SK-N-SH (cell line): Measurements from ENCODE around the gene UNKL. TPM values are rescaled to one million over a fixed set of nuclear protein-coding genes. Genes with fewer than 3 reads are reported as not detected.

ENCODE experiments used
- CTCF ChIA-PET: fragments of 300-600, 350-600 bp; formaldehyde crosslinking; extraction: SDS; loops from one replicate; lab custom pipeline; 2021; lab: Yijun Ruan, JAX
- POLR2A ChIA-PET: fragments of 350-600 bp; sonication (Branson Sonifier 250); formaldehyde crosslinking; extraction: SDS; loops from one replicate; lab custom pipeline; 2020; ENCODE audit warnings: antibody characterized with exemption, inconsistent platforms; lab: Yijun Ruan, JAX
- DNase-seq: peaks from one replicate; pipeline ENCODE4 v3.0.0; 2012
- H2AFZ ChIP-seq: fragments of 200-600 bp; sonication (generic); 2 replicates; pipeline ENCODE4 v1.8.1; 2016; ENCODE audit warnings: antibody characterized with exemption, mild to moderate bottlenecking, low read depth
- H3F3A ChIP-seq: fragments of 200-600 bp; sonication (generic); replicated peaks from 2 replicates; pipeline ENCODE3; 2016; ENCODE audit warnings: antibody characterized with exemption, mild to moderate bottlenecking; ENCODE audit not compliant: insufficient read depth
- H3K27ac ChIP-seq, 2 experiments: fragments of 200-500 bp in 1 of 2; fragments of 200-600 bp in 1 of 2; sonication (Bioruptor generic) in 1 of 2; sonication (generic), shearing (Covaris generic) in 1 of 2; 2 replicates each; pipeline versions ENCODE4 v1.5.1 to v1.6.1; 2014 to 2016; ENCODE audit warnings: low read depth in 2 of 2, inconsistent platforms in 1 of 2, low read length in 1 of 2, mild to moderate bottlenecking in 1 of 2, mixed read lengths in 1 of 2
- H3K27me3 ChIP-seq: fragments of 200-600 bp; sonication (generic), shearing (Covaris generic); 2 replicates; pipeline ENCODE4 v1.6.1; 2016; ENCODE audit warnings: mixed run types; ENCODE audit not compliant: insufficient read depth
- H3K36me3 ChIP-seq, 2 experiments: fragments of 200-500 bp in 1 of 2; fragments of 200-600 bp in 1 of 2; sonication (Bioruptor generic) in 1 of 2; sonication (generic) in 1 of 2; replicated peaks in 1 of 2; 2 replicates each; pipeline versions ENCODE3 to v1.5.1; 2014 to 2016; ENCODE audit warnings: low read length in 1 of 2, mild to moderate bottlenecking in 1 of 2; ENCODE audit not compliant: insufficient read depth in 2 of 2, control insufficient read depth in 1 of 2
- H3K4me1 ChIP-seq, 2 experiments: fragments of 200-500 bp in 1 of 2; fragments of 200-600 bp in 1 of 2; sonication (Bioruptor generic) in 1 of 2; sonication (generic), shearing (Covaris generic) in 1 of 2; 2 replicates each; pipeline versions ENCODE4 v1.5.1 to v1.6.1; 2014 to 2016; ENCODE audit warnings: low read depth in 1 of 2, low read length in 1 of 2, mixed run types in 1 of 2; ENCODE audit not compliant: insufficient read depth in 2 of 2, control insufficient read depth in 1 of 2
- H3K4me2 ChIP-seq: fragments of 200-600 bp; sonication (generic), shearing (Covaris generic); 2 replicates; pipeline ENCODE4 v1.6.1; 2017; ENCODE audit warnings: mixed run types
- H3K4me3 ChIP-seq, 2 experiments: fragments of 200-500 bp in 1 of 2; fragments of 200-600 bp in 1 of 2; sonication (Bioruptor generic) in 1 of 2; sonication (generic), shearing (Covaris generic) in 1 of 2; 2 replicates each; pipeline versions ENCODE4 v1.5.1 to v1.8.1; 2014 to 2016; ENCODE audit warnings: low read depth in 2 of 2, inconsistent platforms in 1 of 2, low read length in 1 of 2, mild to moderate bottlenecking in 1 of 2, mixed read lengths in 1 of 2, moderate library complexity in 1 of 2
- H3K79me2 ChIP-seq: fragments of 200-600 bp; sonication (generic); 2 replicates; pipeline ENCODE4 v1.8.1; 2017; ENCODE audit warnings: mild to moderate bottlenecking; ENCODE audit not compliant: insufficient read depth
- H3K9ac ChIP-seq: fragments of 200-600 bp; sonication (generic); 2 replicates; pipeline ENCODE4 v1.6.1; 2017; ENCODE audit warnings: mixed run types
- H3K9me2 ChIP-seq: fragments of 200-600 bp; sonication (generic); 2 replicates; pipeline ENCODE4 v1.6.1; 2017; ENCODE audit warnings: mixed run types
- H3K9me3 ChIP-seq: fragments of 200-600 bp; sonication (generic); 2 replicates; pipeline ENCODE4 v1.6.1; 2017; ENCODE audit warnings: mixed run types, mild to moderate bottlenecking, moderate library complexity
- H4K20me1 ChIP-seq: fragments of 200-600 bp; sonication (generic); 2 replicates; pipeline ENCODE4 v1.6.1; 2017; ENCODE audit warnings: mild to moderate bottlenecking, mixed run types; ENCODE audit not compliant: insufficient read depth
- ELF1 ChIP-seq: IDR thresholded peaks from 2 replicates; pipeline ENCODE4 v1.4.0; 2012
- EP300 ChIP-seq, 2 experiments: IDR thresholded peaks; 2 replicates each; pipeline versions ENCODE4 v1.4.0 to v1.6.1; 2012; ENCODE audit warnings: borderline replicate concordance in 1 of 2, low read depth in 1 of 2, low read length in 1 of 2
- FOXJ3 ChIP-seq: sonication (generic); formaldehyde crosslinking; IDR thresholded peaks from 2 replicates; pipeline ENCODE4 v1.5.1; 2020; ENCODE audit warnings: mild to moderate bottlenecking, missing genetic modification reagents
- FOXM1 ChIP-seq: IDR thresholded peaks from 2 replicates; pipeline ENCODE4 v1.4.0; 2012; ENCODE audit warnings: low read depth, mild to moderate bottlenecking
- GATA2 ChIP-seq: sonication (generic); formaldehyde crosslinking; IDR thresholded peaks from 2 replicates; pipeline ENCODE4 v1.5.0; 2020; ENCODE audit warnings: mild to moderate bottlenecking, missing genetic modification reagents
- JUND ChIP-seq: IDR thresholded peaks from 2 replicates; pipeline ENCODE4 v1.4.0; 2012
- MAX ChIP-seq: IDR thresholded peaks from 2 replicates; pipeline ENCODE4 v1.4.0; 2012; ENCODE audit warnings: low read depth
- MEF2A ChIP-seq: IDR thresholded peaks from 2 replicates; pipeline ENCODE4 v1.4.0; 2012; ENCODE audit warnings: low read depth, borderline replicate concordance
- NFIC ChIP-seq: IDR thresholded peaks from 2 replicates; pipeline ENCODE4 v1.4.0; 2012; ENCODE audit warnings: borderline replicate concordance
- NRF1 ChIP-seq: IDR thresholded peaks from 2 replicates; pipeline ENCODE4 v1.6.1; 2012; ENCODE audit warnings: low read depth, mild to moderate bottlenecking, low read length
- POLR2AphosphoS5 ChIP-seq: IDR thresholded peaks from 2 replicates; pipeline ENCODE4 v1.6.1; 2012; ENCODE audit warnings: low read depth, low read length
- RFX5 ChIP-seq: IDR thresholded peaks from 2 replicates; pipeline ENCODE4 v1.6.1; 2012; ENCODE audit warnings: mild to moderate bottlenecking, improper control_type of control experiment, low read length
- RXRA ChIP-seq: IDR thresholded peaks from 2 replicates; pipeline ENCODE4 v1.4.0; 2012; ENCODE audit warnings: low read depth, mild to moderate bottlenecking, borderline replicate concordance
- SMC3 ChIP-seq: IDR thresholded peaks from 2 replicates; pipeline ENCODE4 v1.6.1; 2012; ENCODE audit warnings: low read depth, low read length, improper control_type of control experiment
- TEAD4 ChIP-seq: IDR thresholded peaks from 2 replicates; pipeline ENCODE4 v1.4.0; 2012; ENCODE audit warnings: mild to moderate bottlenecking, borderline replicate concordance; ENCODE audit not compliant: insufficient read depth
- USF1 ChIP-seq: IDR thresholded peaks from 2 replicates; pipeline ENCODE4 v1.4.0; 2012; ENCODE audit warnings: low read depth, borderline replicate concordance
- YY1 ChIP-seq: IDR thresholded peaks from 2 replicates; pipeline ENCODE4 v1.4.0; 2012; ENCODE audit warnings: low read depth, mild to moderate bottlenecking
- ZBTB33 ChIP-seq: IDR thresholded peaks from 2 replicates; pipeline ENCODE4 v1.4.0; 2012; ENCODE audit warnings: low read depth, borderline replicate concordance
- WGBS: methylation state at CpG from one replicate; pipeline ENCODE4 v1.1.6; 2017; ENCODE audit warnings: low lambda C conversion rate; 5-methylcytosine and 5-hydroxymethylcytosine counted together
- polyA plus RNA-seq, 3 experiments: library from polyadenylated mRNA; depleted of rRNA; stranded (reverse); fragments of >200 nt; gene quantifications; 2 replicates each; pipeline ENCODE4 v1.2.3, GENCODE V29; 2012

Gene UNKL
- polyA plus RNA-seq, 1 of the 3 experiments (the other 2 are of a cell fraction): 16.4 TPM

- TF ChIP-seq USF1 (no peak), FOXM1 (no peak), RFX5 (no peak), MAX (no peak), MEF2A (no peak), ZBTB33 (no peak), EP300 (IDR thresholded peaks at IDR 0.05; ENCODE audit: borderline replicate concordance in 1 of 2, low read depth in 1 of 2, low read length in 1 of 2) (no peak), FOXJ3 (no peak), NFIC (no peak), JUND (no peak), GATA2 (no peak), ELF1 (no peak), YY1 (no peak), SMC3 (no peak), RXRA (no peak), POLR2AphosphoS5 (no peak), TEAD4 (no peak), NRF1 (no peak)
- TF ChIP-seq, all 33 proteins: peak for 0
- 87% methylated on average over 32 of the region's 63 CpGs for WGBS
- no peaks in the 10 kb centered on the region for H3K79me2 ChIP-seq
- no peak overlapping the region for H3K4me2 ChIP-seq
- H3K27me3 ChIP-seq: no peaks in the 10 kb centered on the region
- no peak overlapping the region for H2AFZ ChIP-seq
- no peaks in the 10 kb centered on the region for H3F3A ChIP-seq
- no peaks in the 10 kb centered on the region for H3K36me3 ChIP-seq
- H3K4me3 ChIP-seq: no peak overlapping the region
- no peaks in the 10 kb centered on the region for H4K20me1 ChIP-seq
- ChIA-PET CTCF (interaction anchor here (0.7 to 1.0 kb wide), 2 partner anchors 11 to 60 kb away, joined by 3 read pairs; no protein-coding TSS in a partner anchor), POLR2A (interaction anchor here (1.5 kb wide), 1 partner anchor 12 kb away, joined by 7 read pairs; the partner anchor contains the start of gene UQCC4)
- H3K4me1 ChIP-seq: peaks cover 0 to 13% of the 10 kb centered on the region in 2 experiments; a peak in 1 of 4 replicates
- H3K27ac ChIP-seq: no peak overlapping the region
- no peak overlapping the region for H3K9ac ChIP-seq
- H3K9me2 ChIP-seq: no peaks in the 10 kb centered on the region
- DNase-seq: no peak
- no peaks in the 10 kb centered on the region for H3K9me3 ChIP-seq
Measured at GRCh38 chr16:1432388-1433262, 18.1 kb upstream of the UNKL start.
